SK-N-SH (cell line): ENCODE measurements around the gene MGST2.

ENCODE experiments used
- CTCF ChIP-seq: fragments of 200-600 bp; sonication (generic); IDR thresholded peaks from 2 replicates; pipeline ENCODE4 v1.6.1; 2017; ENCODE audit warnings: antibody characterized with exemption, mild to moderate bottlenecking, moderate library complexity
- ELF1 ChIP-seq: IDR thresholded peaks from 2 replicates; pipeline ENCODE4 v1.4.0; 2012
- GABPA ChIP-seq: IDR thresholded peaks from 2 replicates; pipeline ENCODE4 v1.4.0; 2012; ENCODE audit warnings: low read depth, mild to moderate bottlenecking
- JUND ChIP-seq: IDR thresholded peaks from 2 replicates; pipeline ENCODE4 v1.4.0; 2012
- RCOR1 ChIP-seq: fragments of 150-350 bp; IDR thresholded peaks from 2 replicates; pipeline ENCODE4 v1.6.1; 2017; ENCODE audit warnings: antibody characterized with exemption, low read length
- REST ChIP-seq: IDR thresholded peaks from 2 replicates; pipeline ENCODE4 v1.6.1; 2012; ENCODE audit warnings: mild to moderate bottlenecking, low read depth, low read length, moderate library complexity
- SIN3A ChIP-seq: IDR thresholded peaks from 2 replicates; pipeline ENCODE4 v1.6.1; 2012; ENCODE audit warnings: low read depth, mild to moderate bottlenecking, low read length, moderate library complexity, borderline replicate concordance
- USF2 ChIP-seq: fragments of 150-350 bp; IDR thresholded peaks from 2 replicates; pipeline ENCODE4 v1.6.1; 2017; ENCODE audit warnings: antibody characterized with exemption, low read length, low read depth, borderline replicate concordance
- YY1 ChIP-seq: IDR thresholded peaks from 2 replicates; pipeline ENCODE4 v1.4.0; 2012; ENCODE audit warnings: low read depth, mild to moderate bottlenecking
- ZBTB33 ChIP-seq: IDR thresholded peaks from 2 replicates; pipeline ENCODE4 v1.4.0; 2012; ENCODE audit warnings: low read depth, borderline replicate concordance

GRCh38 chr4:139625482-139625881 lies 40.1 kb upstream of the MGST2 start:
- TF ChIP-seq ZBTB33, result no peak
- no peak for TF ChIP-seq ELF1
- TF ChIP-seq GABPA, result no peak
- TF ChIP-seq SIN3A, result no peak
- TF ChIP-seq YY1, result no peak
- no peak for TF ChIP-seq REST
- no peak for TF ChIP-seq CTCF
- no peak for TF ChIP-seq USF2
- no peak for TF ChIP-seq RCOR1
- TF ChIP-seq JUND, result no peak
